ENCODE measurements around the gene GPBP1L1.

DNA sequence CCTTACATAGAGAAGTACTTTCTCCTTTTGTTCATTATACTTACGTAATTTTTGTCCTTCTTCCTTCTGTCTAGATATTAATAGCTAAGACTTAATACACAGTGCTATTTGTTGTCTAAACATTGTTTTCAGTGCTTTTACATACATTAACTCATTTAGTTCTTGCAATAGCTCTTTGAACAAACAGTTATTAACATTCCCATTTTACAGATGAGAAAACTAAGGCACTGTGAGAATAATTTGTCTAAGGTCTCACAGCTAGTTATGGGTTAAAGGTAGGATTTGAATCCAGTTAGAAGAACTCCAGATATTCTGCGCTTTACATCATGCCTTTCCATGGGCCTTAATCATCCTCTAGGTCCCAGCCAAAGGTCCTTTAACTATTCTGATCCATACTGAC lies 82.1 kb downstream of the GPBP1L1 start:
- TF ChIP-seq, protein P1, sequence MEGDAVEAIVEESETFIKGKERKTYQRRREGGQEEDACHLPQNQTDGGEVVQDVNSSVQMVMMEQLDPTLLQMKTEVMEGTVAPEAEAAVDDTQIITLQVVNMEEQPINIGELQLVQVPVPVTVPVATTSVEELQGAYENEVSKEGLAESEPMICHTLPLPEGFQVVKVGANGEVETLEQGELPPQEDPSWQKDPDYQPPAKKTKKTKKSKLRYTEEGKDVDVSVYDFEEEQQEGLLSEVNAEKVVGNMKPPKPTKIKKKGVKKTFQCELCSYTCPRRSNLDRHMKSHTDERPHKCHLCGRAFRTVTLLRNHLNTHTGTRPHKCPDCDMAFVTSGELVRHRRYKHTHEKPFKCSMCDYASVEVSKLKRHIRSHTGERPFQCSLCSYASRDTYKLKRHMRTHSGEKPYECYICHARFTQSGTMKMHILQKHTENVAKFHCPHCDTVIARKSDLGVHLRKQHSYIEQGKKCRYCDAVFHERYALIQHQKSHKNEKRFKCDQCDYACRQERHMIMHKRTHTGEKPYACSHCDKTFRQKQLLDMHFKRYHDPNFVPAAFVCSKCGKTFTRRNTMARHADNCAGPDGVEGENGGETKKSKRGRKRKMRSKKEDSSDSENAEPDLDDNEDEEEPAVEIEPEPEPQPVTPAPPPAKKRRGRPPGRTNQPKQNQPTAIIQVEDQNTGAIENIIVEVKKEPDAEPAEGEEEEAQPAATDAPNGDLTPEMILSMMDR (IDR thresholded peaks at IDR 0.05), result no peak
- no peak for TF ChIP-seq POLR2A (IDR thresholded peaks at IDR 0.05)

Measured in tibial nerve (tissue), 3 donors.